ENCODE measurements around the gene POLR2E. TPM values are rescaled to one million over a fixed set of nuclear protein-coding genes. Genes with fewer than 3 reads are reported as not detected.

The POLR2E gene
- total RNA-seq, 1 experiment from 2014 or later: 237 TPM

GRCh38 chr19:1074544-1075283 lies 20.5 kb downstream of the POLR2E start:
- TF ChIP-seq EZH2 (IDR thresholded peaks at IDR 0.05; ENCODE audit: low read depth): no peak
- TF ChIP-seq CTCF (conservative IDR thresholded peaks at IDR 0.05): no peak
- H3K4me1 ChIP-seq (replicated peaks; ENCODE audit: insufficient read depth): 0 out of 2 replicates have a peak, but pooled peaks cover 9% of the 10 kb centered on the region
- H3K9me3 ChIP-seq (ENCODE audit: insufficient read depth, low read depth): no peaks in the 10 kb centered on the region
- no peak overlapping the region for H3K27ac ChIP-seq
- intact Hi-C loops (cut with micrococcal nuclease; ENCODE audit: unreplicated experiment): no loop called here
- no peak overlapping the region for H2AFZ ChIP-seq
- ChIA-PET POLR2A (ENCODE audit: unreplicated experiment) (no interaction called here), CTCF (no interaction called here)
- H3K36me3 ChIP-seq (ENCODE audit: low read depth): no peaks in the 10 kb centered on the region
- H3K9me2 ChIP-seq (ENCODE audit: insufficient read depth): no peaks in the 10 kb centered on the region
- peak overlapping the region; percentile 62 for H3K4me3 ChIP-seq
- BruUV-seq (replicated peaks): no TSS peak
- no peaks in the 10 kb centered on the region for H3K27me3 ChIP-seq (ENCODE audit: insufficient read depth, low read depth)
- peak overlapping the region; percentile 87 for H3K4me2 ChIP-seq
- peak in 1 of 2 experiments; percentile 76 for DNase-seq
- no peaks in the 10 kb centered on the region for H3K79me2 ChIP-seq (ENCODE audit: low read depth)
- H4K20me1 ChIP-seq (ENCODE audit: insufficient read depth): no peaks in the 10 kb centered on the region
- H3F3A ChIP-seq (ENCODE audit: insufficient read depth, low read depth): peaks cover 17% of the 10 kb centered on the region; the same call in 1 of the 2 replicates

- H3K4me1 ChIP-seq (replicated peaks; ENCODE audit: insufficient read depth): 0 out of 2 replicates have a peak, but pooled peaks cover 9% of the 10 kb centered on the region
- H3F3A ChIP-seq (ENCODE audit: insufficient read depth, low read depth): peaks cover 17% of the 10 kb centered on the region; the same call in 1 of the 2 replicates
- no peaks in the 10 kb centered on the region for H3K27me3 ChIP-seq (ENCODE audit: insufficient read depth, low read depth)
- H2AFZ ChIP-seq: no peak overlapping the region
- BruUV-seq (replicated peaks): no TSS peak
- ChIA-PET CTCF (no interaction called here), POLR2A (ENCODE audit: unreplicated experiment) (no interaction called here)
- TF ChIP-seq EZH2 (IDR thresholded peaks at IDR 0.05; ENCODE audit: low read depth) (no peak), CTCF (conservative IDR thresholded peaks at IDR 0.05) (no peak)
- no peaks in the 10 kb centered on the region for H3K9me2 ChIP-seq (ENCODE audit: insufficient read depth)
- DNase-seq: no peak
- no peaks in the 10 kb centered on the region for H3K79me2 ChIP-seq (ENCODE audit: low read depth)
- no peaks in the 10 kb centered on the region for H3K36me3 ChIP-seq (ENCODE audit: low read depth)
- 0 out of 2 replicates have a peak overlapping the region, but pooled peaks have one; percentile 34 for H3K4me2 ChIP-seq
- H3K27ac ChIP-seq: no peak overlapping the region
- H3K4me3 ChIP-seq: no peak overlapping the region
- no peaks in the 10 kb centered on the region for H3K9me3 ChIP-seq (ENCODE audit: insufficient read depth, low read depth)
- intact Hi-C loops (cut with micrococcal nuclease; ENCODE audit: unreplicated experiment): no loop called here
- no peaks in the 10 kb centered on the region for H4K20me1 ChIP-seq (ENCODE audit: insufficient read depth)
These were observed 21.1 kb downstream of the POLR2E start for GRCh38 chr19:1073956-1074517.

GRCh38 chr19:1073063-1073955 lies 21.9 kb downstream of the POLR2E start:
- intact Hi-C loops (cut with micrococcal nuclease; ENCODE audit: unreplicated experiment): no loop called here
- Histone ChIP-seq H4K20me1 (ENCODE audit: insufficient read depth) (no peaks in the 10 kb centered on the region), H3K36me3 (ENCODE audit: low read depth) (no peaks in the 10 kb centered on the region), H3K79me2 (ENCODE audit: low read depth) (no peaks in the 10 kb centered on the region), H3K27me3 (ENCODE audit: insufficient read depth, low read depth) (no peaks in the 10 kb centered on the region), H2AFZ (no peak overlapping the region), H3K9me3 (ENCODE audit: insufficient read depth, low read depth) (no peaks in the 10 kb centered on the region), H3K4me3 (no peak overlapping the region), H3F3A (ENCODE audit: insufficient read depth, low read depth) (peaks cover 24% of the 10 kb centered on the region; the same call in 1 of the 2 replicates), H3K27ac (no peak overlapping the region), H3K9me2 (ENCODE audit: insufficient read depth) (no peaks in the 10 kb centered on the region), H3K4me1 (replicated peaks; ENCODE audit: insufficient read depth) (0 out of 2 replicates have a peak, but pooled peaks cover 9% of the 10 kb centered on the region), H3K4me2 (no peak overlapping the region)
- TF ChIP-seq EZH2 (IDR thresholded peaks at IDR 0.05; ENCODE audit: low read depth) (no peak), CTCF (conservative IDR thresholded peaks at IDR 0.05) (no peak)
- ChIA-PET POLR2A (ENCODE audit: unreplicated experiment) (no interaction called here), CTCF (no interaction called here)
- no peak for DNase-seq
- no TSS peak for BruUV-seq (replicated peaks)
